Progenitor cell of endocrine pancreas (in vitro differentiated cells): Measurements from ENCODE around the gene SHANK2. TPM values are rescaled to one million over a fixed set of nuclear protein-coding genes. Genes with fewer than 3 reads are reported as not detected.

Experiments
- DNase-seq: peaks from one replicate; pipeline ENCODE4 v3.0.0; 2021; ENCODE audit warnings: low spot score; ENCODE audit not compliant: unreplicated experiment
- H3K27ac Mint-ChIP-seq: 2 replicates; pipeline ENCODE4 v1.8.0; 2021; ENCODE audit warnings: mild to moderate bottlenecking, moderate library complexity, mixed read lengths
- H3K27me3 Mint-ChIP-seq: 2 replicates; pipeline ENCODE4 v1.8.0; 2021; ENCODE audit warnings: mixed read lengths
- H3K36me3 Mint-ChIP-seq: 2 replicates; pipeline ENCODE4 v1.8.0; 2022; ENCODE audit warnings: mixed read lengths; ENCODE audit not compliant: insufficient read depth
- H3K4me1 Mint-ChIP-seq: 2 replicates; pipeline ENCODE4 v1.8.0; 2021; ENCODE audit warnings: low read depth, mixed read lengths
- H3K4me3 Mint-ChIP-seq: 2 replicates; pipeline ENCODE4 v1.8.0; 2021; ENCODE audit warnings: low read depth, mild to moderate bottlenecking, moderate library complexity, mixed read lengths
- H3K9me3 Mint-ChIP-seq: 2 replicates; pipeline ENCODE4 v1.8.0; 2021; ENCODE audit warnings: low read depth, mixed read lengths
- total RNA-seq: library from RNA; stranded (reverse); gene quantifications from 2 replicates; pipeline ENCODE4 v1.2.1, GENCODE V29; 2021
- TF ChIP-seq, protein P1 (sequence below): fragments of 200-600 bp; sonication (generic); IDR thresholded peaks from one replicate; pipeline ENCODE4 v1.5.0; 2021; ENCODE audit warnings: antibody characterized with exemption, mild to moderate bottlenecking; ENCODE audit not compliant: unreplicated experiment

SHANK2 gene
- total RNA-seq, 1 donor from 2014 or later: 104 TPM

GRCh38 chr11:71298016-71298550 is 45.7 kb upstream of the SHANK2 start:
- Mint-ChIP-seq H3K9me3 (no peaks in the 10 kb centered on the region), H3K27ac (no peak overlapping the region), H3K36me3 (no peaks in the 10 kb centered on the region), H3K27me3 (peaks cover 10% of the 10 kb centered on the region), H3K4me3 (no peak overlapping the region), H3K4me1 (no peaks in the 10 kb centered on the region)
- TF ChIP-seq, protein P1, sequence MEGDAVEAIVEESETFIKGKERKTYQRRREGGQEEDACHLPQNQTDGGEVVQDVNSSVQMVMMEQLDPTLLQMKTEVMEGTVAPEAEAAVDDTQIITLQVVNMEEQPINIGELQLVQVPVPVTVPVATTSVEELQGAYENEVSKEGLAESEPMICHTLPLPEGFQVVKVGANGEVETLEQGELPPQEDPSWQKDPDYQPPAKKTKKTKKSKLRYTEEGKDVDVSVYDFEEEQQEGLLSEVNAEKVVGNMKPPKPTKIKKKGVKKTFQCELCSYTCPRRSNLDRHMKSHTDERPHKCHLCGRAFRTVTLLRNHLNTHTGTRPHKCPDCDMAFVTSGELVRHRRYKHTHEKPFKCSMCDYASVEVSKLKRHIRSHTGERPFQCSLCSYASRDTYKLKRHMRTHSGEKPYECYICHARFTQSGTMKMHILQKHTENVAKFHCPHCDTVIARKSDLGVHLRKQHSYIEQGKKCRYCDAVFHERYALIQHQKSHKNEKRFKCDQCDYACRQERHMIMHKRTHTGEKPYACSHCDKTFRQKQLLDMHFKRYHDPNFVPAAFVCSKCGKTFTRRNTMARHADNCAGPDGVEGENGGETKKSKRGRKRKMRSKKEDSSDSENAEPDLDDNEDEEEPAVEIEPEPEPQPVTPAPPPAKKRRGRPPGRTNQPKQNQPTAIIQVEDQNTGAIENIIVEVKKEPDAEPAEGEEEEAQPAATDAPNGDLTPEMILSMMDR: no peak
- DNase-seq: no peak

DNA sequence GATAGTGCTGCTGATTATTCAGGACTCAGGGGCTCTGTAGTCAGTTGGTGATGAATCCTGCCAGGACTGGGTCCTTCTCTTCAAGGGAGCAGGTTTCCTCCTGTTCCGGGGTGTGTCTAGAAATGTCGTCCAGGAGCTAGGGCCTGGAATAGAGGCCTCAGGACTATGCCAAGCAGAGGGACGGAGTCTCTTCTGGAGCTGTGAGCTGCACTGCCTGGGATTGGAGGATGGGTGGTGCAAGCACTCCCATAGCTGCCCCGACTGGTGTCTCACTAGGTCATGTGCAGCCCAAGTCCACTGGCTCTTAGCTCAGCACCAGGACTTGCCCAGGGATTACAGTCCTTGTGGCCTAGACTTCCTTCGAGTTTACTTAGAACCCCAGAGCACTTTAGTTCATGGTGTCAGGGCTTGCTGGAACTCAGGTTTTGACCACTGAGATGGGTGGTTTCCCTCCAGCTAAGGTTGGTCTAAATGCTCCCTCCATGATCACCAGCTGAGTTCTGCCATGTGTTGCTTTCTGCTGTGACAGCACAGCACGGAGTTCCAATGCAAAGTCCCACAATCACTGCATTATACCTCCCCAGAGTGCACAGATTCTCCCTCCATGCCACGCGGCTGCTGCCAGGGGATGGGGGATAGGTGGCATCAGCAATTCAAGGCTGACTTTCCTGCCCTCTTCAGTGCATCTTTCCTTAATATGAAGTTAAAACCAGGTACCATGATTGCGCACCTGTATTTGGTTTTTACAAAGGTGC is 42.6 kb upstream of the SHANK2 start:
- Mint-ChIP-seq H3K27me3 (no peaks in the 10 kb centered on the region), H3K36me3 (peaks cover 9% of the 10 kb centered on the region), H3K9me3 (peaks cover 24% of the 10 kb centered on the region), H3K4me1 (no peaks in the 10 kb centered on the region), H3K4me3 (no peak overlapping the region), H3K27ac (no peak overlapping the region)
- TF ChIP-seq, protein P1: no peak
- DNase-seq: no peak

DNA sequence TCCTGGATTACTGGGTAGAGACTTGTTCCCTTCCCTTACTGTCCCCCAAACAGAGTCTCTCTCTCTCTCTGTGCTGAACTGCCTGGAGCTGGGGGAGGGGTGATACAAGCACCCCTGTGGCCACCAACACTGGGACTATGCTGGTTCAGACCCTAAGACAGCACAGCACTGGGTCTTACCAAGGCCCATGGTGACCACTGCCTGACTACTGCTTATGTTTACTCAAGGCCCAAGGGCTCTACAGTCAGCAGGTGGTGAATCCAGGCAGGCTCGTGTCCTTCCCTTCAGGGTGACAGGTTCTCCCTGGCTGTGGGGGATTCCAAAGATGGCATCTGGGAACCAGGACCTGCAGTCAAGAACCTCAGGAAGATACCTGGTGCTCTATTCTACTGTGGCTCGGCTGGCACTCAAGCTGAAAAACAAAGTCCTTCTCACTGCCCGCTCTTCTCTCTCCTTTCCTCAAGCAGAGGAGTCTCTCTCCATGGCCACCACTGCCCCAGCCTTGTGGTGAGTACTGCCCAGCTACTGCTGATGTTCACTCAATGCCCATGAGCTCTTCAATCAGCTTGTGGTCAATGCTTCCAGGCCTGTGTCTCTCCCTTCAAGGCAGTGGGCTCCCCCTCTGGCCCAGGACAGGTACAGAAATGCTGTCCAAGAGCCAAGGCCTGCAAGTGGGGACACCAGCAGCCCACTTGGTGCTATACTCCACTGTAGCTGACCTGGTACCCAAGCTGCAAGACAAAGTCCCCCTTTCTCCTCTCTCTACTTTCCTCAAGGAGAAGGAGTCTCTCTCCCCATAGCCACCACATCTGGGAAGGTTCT is 41.8 kb upstream of the SHANK2 start:
- H3K27me3 Mint-ChIP-seq: no peaks in the 10 kb centered on the region
- TF ChIP-seq, protein P1: no peak
- H3K9me3 Mint-ChIP-seq: peaks cover 33% of the 10 kb centered on the region
- no peak overlapping the region for H3K4me3 Mint-ChIP-seq
- peaks cover 16% of the 10 kb centered on the region for H3K36me3 Mint-ChIP-seq
- H3K27ac Mint-ChIP-seq: no peak overlapping the region
- no peaks in the 10 kb centered on the region for H3K4me1 Mint-ChIP-seq
- no peak for DNase-seq

DNA sequence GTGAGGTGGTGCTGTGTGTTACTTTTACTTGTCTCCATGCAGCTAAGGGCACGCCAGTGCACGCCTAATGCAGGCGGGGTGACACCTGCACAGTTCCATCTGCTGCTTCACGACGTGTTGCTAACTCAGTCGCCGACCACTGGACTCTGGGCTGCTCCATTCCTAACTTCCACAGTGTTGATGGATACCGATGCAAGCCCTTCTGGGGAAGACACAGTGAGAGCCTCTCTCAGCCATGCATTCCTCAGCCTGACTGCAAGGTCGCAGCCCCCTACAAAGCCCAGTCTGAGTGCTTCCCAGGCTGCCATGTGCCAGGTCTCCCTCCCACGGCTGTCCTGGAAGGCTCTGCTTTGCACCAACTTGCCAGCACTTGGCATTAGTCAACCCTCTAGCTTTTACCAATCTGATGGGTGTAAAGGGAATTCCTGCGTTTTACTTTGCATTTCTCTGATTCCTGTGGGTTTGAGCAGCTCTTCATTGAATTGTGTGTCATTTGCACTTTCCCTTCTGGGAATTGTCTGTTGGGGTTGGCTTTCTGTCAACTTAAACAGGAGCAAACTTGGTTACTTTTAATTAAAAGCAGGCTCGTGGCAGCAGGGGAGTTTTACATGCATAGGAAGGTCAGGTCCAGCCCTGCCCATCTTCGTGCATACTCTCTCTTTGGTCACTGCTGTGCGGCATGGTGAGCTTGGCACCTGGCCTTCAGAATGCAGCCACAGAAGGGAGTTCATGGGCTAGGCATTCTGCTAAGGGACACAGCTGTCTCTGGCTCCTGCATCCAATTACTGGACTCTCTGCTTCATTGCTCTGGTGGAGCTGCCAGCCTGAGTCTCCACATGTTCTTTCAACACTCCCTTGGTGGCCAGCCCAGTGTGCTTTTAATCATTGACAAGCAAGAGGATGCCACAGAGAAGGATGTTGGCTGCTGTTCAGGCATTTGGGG is 34.6 kb upstream of the SHANK2 start:
- TF ChIP-seq, protein P1: no peak
- peak overlapping the region; percentile 52 for H3K27ac Mint-ChIP-seq
- peaks cover 35% of the 10 kb centered on the region for H3K9me3 Mint-ChIP-seq
- H3K27me3 Mint-ChIP-seq: no peaks in the 10 kb centered on the region
- H3K36me3 Mint-ChIP-seq: peaks cover 21% of the 10 kb centered on the region
- H3K4me1 Mint-ChIP-seq: peaks cover 40% of the 10 kb centered on the region
- DNase-seq: no peak
- peak overlapping the region; percentile 42 for H3K4me3 Mint-ChIP-seq

DNA sequence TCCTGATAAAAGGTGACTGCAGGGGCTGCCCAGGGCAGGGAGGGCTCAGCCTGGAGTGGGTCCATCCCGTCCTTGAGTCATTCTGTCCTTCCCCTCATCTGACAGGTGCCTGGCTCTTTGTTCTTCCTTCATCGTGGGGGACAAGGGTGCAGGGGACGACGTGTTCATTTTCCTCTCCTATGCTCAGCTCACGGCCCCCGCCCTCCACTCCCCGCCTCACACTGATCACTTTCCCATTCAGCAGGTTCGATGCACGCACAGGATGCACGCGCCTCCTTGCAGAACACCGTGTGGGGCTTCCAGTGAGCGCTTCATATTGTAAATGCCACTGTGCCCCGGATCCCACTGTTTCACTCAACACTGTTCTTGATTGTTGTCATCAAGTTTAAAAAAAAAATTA is 32.7 kb upstream of the SHANK2 start:
- Mint-ChIP-seq H3K4me1 (peaks cover 47% of the 10 kb centered on the region), H3K36me3 (peaks cover 12% of the 10 kb centered on the region), H3K4me3 (no peak overlapping the region), H3K9me3 (peaks cover 17% of the 10 kb centered on the region), H3K27ac (peak overlapping the region; percentile 87), H3K27me3 (no peaks in the 10 kb centered on the region)
- TF ChIP-seq, protein P1: no peak
- DNase-seq: no peak
